ENCODE measurements around the gene TLCD1. TPM values are rescaled to one million over a fixed set of nuclear protein-coding genes. Genes with fewer than 3 reads are reported as not detected.

The TLCD1 gene
- polyA plus RNA-seq, 2 of the 4 experiments (the other 2 are of a cell fraction): 36.7 to 83.3 TPM

DNA sequence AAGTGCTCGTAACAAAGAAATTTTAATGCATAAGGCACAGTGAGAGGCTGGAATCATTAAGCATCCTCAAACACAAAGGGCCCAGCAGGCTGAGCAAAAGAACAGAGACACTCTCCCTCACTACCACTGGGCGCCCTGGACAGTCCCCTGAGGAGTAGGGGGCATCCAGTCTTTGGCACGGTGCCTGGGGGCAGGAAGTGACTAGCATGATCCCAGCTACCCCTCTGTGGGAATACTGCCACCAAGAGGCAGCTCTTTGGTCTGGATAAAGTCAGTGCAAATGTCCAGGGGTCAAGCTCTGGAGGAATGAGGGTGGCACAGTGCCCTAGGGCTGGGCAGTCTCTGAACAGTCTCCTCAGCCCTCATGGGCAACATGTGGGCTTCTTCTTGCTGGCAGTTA, 11.8 kb downstream of the TLCD1 start:
- TF ChIP-seq NR3C1 (IDR thresholded peaks at IDR 0.05) (no peak), JUN (IDR thresholded peaks at IDR 0.05) (peak in 1 of 2 experiments; percentile 32; a peak in 1 of 5 replicates), FOSB (CRISPR knock-in tag; IDR thresholded peaks at IDR 0.05) (no peak), RCOR1 (IDR thresholded peaks at IDR 0.05; ENCODE audit: low read depth, low read length) (no peak), JUNB (IDR thresholded peaks at IDR 0.05) (no peak), MAFK (IDR thresholded peaks at IDR 0.05; ENCODE audit: partially characterized antibody) (no peak), CHD2 (IDR thresholded peaks at IDR 0.05; ENCODE audit: low read length, partially characterized antibody) (no peak), RAD21 (conservative IDR thresholded peaks at IDR 0.05 in 1 of 2, IDR thresholded peaks at IDR 0.05 in 1 of 2) (peak in 1 of 2 experiments; percentile 41; a peak in 1 of 5 replicates), KDM1A (IDR thresholded peaks at IDR 0.05; ENCODE audit: low read depth) (peak; percentile 82), EP300 (IDR thresholded peaks at IDR 0.05) (no peak), POLR2AphosphoS2 (conservative IDR thresholded peaks at IDR 0.05; ENCODE audit: low read length) (no peak)
- TF ChIP-seq, protein P1, sequence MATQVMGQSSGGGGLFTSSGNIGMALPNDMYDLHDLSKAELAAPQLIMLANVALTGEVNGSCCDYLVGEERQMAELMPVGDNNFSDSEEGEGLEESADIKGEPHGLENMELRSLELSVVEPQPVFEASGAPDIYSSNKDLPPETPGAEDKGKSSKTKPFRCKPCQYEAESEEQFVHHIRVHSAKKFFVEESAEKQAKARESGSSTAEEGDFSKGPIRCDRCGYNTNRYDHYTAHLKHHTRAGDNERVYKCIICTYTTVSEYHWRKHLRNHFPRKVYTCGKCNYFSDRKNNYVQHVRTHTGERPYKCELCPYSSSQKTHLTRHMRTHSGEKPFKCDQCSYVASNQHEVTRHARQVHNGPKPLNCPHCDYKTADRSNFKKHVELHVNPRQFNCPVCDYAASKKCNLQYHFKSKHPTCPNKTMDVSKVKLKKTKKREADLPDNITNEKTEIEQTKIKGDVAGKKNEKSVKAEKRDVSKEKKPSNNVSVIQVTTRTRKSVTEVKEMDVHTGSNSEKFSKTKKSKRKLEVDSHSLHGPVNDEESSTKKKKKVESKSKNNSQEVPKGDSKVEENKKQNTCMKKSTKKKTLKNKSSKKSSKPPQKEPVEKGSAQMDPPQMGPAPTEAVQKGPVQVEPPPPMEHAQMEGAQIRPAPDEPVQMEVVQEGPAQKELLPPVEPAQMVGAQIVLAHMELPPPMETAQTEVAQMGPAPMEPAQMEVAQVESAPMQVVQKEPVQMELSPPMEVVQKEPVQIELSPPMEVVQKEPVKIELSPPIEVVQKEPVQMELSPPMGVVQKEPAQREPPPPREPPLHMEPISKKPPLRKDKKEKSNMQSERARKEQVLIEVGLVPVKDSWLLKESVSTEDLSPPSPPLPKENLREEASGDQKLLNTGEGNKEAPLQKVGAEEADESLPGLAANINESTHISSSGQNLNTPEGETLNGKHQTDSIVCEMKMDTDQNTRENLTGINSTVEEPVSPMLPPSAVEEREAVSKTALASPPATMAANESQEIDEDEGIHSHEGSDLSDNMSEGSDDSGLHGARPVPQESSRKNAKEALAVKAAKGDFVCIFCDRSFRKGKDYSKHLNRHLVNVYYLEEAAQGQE (IDR thresholded peaks at IDR 0.05): no peak
- TF ChIP-seq, protein P2, sequence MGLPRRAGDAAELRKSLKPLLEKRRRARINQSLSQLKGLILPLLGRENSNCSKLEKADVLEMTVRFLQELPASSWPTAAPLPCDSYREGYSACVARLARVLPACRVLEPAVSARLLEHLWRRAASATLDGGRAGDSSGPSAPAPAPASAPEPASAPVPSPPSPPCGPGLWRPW (IDR thresholded peaks at IDR 0.05): no peak
- TF ChIP-seq, protein P3, sequence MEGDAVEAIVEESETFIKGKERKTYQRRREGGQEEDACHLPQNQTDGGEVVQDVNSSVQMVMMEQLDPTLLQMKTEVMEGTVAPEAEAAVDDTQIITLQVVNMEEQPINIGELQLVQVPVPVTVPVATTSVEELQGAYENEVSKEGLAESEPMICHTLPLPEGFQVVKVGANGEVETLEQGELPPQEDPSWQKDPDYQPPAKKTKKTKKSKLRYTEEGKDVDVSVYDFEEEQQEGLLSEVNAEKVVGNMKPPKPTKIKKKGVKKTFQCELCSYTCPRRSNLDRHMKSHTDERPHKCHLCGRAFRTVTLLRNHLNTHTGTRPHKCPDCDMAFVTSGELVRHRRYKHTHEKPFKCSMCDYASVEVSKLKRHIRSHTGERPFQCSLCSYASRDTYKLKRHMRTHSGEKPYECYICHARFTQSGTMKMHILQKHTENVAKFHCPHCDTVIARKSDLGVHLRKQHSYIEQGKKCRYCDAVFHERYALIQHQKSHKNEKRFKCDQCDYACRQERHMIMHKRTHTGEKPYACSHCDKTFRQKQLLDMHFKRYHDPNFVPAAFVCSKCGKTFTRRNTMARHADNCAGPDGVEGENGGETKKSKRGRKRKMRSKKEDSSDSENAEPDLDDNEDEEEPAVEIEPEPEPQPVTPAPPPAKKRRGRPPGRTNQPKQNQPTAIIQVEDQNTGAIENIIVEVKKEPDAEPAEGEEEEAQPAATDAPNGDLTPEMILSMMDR (IDR thresholded peaks at IDR 0.05): peak; percentile 33; the same call in 1 of the 3 replicates
- TF ChIP-seq, protein P4, sequence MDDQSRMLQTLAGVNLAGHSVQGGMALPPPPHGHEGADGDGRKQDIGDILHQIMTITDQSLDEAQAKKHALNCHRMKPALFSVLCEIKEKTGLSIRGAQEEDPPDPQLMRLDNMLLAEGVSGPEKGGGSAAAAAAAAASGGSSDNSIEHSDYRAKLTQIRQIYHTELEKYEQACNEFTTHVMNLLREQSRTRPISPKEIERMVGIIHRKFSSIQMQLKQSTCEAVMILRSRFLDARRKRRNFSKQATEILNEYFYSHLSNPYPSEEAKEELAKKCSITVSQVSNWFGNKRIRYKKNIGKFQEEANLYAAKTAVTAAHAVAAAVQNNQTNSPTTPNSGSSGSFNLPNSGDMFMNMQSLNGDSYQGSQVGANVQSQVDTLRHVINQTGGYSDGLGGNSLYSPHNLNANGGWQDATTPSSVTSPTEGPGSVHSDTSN (IDR thresholded peaks at IDR 0.05): no peak
- TF ChIP-seq, protein P5, sequence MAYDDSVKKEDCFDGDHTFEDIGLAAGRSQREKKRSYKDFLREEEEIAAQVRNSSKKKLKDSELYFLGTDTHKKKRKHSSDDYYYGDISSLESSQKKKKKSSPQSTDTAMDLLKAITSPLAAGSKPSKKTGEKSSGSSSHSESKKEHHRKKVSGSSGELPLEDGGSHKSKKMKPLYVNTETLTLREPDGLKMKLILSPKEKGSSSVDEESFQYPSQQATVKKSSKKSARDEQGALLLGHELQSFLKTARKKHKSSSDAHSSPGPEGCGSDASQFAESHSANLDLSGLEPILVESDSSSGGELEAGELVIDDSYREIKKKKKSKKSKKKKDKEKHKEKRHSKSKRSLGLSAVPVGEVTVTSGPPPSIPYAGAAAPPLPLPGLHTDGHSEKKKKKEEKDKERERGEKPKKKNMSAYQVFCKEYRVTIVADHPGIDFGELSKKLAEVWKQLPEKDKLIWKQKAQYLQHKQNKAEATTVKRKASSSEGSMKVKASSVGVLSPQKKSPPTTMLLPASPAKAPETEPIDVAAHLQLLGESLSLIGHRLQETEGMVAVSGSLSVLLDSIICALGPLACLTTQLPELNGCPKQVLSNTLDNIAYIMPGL (CRISPR knock-in tag; IDR thresholded peaks at IDR 0.05; ENCODE audit: borderline replicate concordance): no peak
- TF ChIP-seq, protein P6, sequence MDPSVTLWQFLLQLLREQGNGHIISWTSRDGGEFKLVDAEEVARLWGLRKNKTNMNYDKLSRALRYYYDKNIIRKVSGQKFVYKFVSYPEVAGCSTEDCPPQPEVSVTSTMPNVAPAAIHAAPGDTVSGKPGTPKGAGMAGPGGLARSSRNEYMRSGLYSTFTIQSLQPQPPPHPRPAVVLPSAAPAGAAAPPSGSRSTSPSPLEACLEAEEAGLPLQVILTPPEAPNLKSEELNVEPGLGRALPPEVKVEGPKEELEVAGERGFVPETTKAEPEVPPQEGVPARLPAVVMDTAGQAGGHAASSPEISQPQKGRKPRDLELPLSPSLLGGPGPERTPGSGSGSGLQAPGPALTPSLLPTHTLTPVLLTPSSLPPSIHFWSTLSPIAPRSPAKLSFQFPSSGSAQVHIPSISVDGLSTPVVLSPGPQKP (IDR thresholded peaks at IDR 0.05; ENCODE audit: low read depth, low read length): no peak
- DNase-seq (ENCODE audit: low read depth in 1 of 2, low spot score in 1 of 2) (peak in 1 of 2 experiments; percentile 46), ATAC-seq (no peak), FAIRE-seq (no peak)
- peaks cover 32% of the 10 kb centered on the region for H3K4me1 ChIP-seq
- H3K4me2 ChIP-seq: no peak overlapping the region
- H3K4me3 ChIP-seq: no peak overlapping the region
- POLR2A ChIA-PET: no interaction called here
- H3K9me3 ChIP-seq: no peaks in the 10 kb centered on the region
- no peak overlapping the region for H3K27ac ChIP-seq
- WGBS (ENCODE audit: missing lambda C conversion rate): 69% methylated on average over 3 of the region's 3 CpGs
- CTCF ChIA-PET: interaction anchor here (1.5 to 17.6 kb wide), 4 partner anchors 12 to 70 kb away, joined by 4 to 335 read pairs (median 48); partner anchors contain the start of genes BLTP2, SDF2, SUPT6H and TLCD1
